ENCODE data around the gene PGGT1B. TPM values are rescaled to one million over a fixed set of nuclear protein-coding genes. Genes with fewer than 3 reads are reported as not detected.

The PGGT1B gene
- polyA plus RNA-seq, 1 of the 3 experiments (the other 2 are of a cell fraction) = 0.69 TPM

- TF ChIP-seq RFX5 (IDR thresholded peaks at IDR 0.05; ENCODE audit: low read length) (no peak), YY1 (IDR thresholded peaks at IDR 0.05; ENCODE audit: low read depth) (no peak), MAX (IDR thresholded peaks at IDR 0.05; ENCODE audit: low read depth) (no peak), TEAD4 (IDR thresholded peaks at IDR 0.05; ENCODE audit: borderline replicate concordance, insufficient read depth) (no peak), FOXJ3 (CRISPR knock-in tag; IDR thresholded peaks at IDR 0.05) (no peak), TAF1 (IDR thresholded peaks at IDR 0.05; ENCODE audit: borderline replicate concordance, low read depth, low read length) (no peak), RCOR1 (IDR thresholded peaks at IDR 0.05; ENCODE audit: low read length) (no peak), ZBTB33 (IDR thresholded peaks at IDR 0.05; ENCODE audit: borderline replicate concordance, low read depth) (no peak)
These were observed 21.3 kb upstream of the PGGT1B start (continued) for GRCh38 chr5:115284021-115284420.

- H2AFZ ChIP-seq (ENCODE audit: low read depth) = no peak overlapping the region
- CTCF ChIA-PET = no interaction called here
These were observed 19.5 kb upstream of the PGGT1B start for GRCh38 chr5:115282131-115282530.

More at GRCh38 chr5:115282131-115282530, 19.5 kb upstream of the PGGT1B start:
- no peak overlapping the region for H3K4me3 ChIP-seq (ENCODE audit: low read depth in 2 of 2, low read length in 1 of 2)
- H3K27me3 ChIP-seq (ENCODE audit: insufficient read depth) = no peaks in the 10 kb centered on the region
- H3K9me3 ChIP-seq = no peaks in the 10 kb centered on the region
- H3F3A ChIP-seq (replicated peaks; ENCODE audit: insufficient read depth) = no peaks in the 10 kb centered on the region
- no peak overlapping the region for H3K27ac ChIP-seq (ENCODE audit: low read depth in 2 of 2, low read length in 1 of 2)
- no peak overlapping the region for H3K4me2 ChIP-seq
- H3K36me3 ChIP-seq (replicated peaks in 1 of 2; ENCODE audit: control insufficient read depth in 1 of 2, insufficient read depth in 2 of 2, low read length in 1 of 2) = peaks cover under 1 to 4% of the 10 kb centered on the region in 2 experiments
- H3K79me2 ChIP-seq (ENCODE audit: insufficient read depth) = peaks cover 12% of the 10 kb centered on the region; the same call in 1 of the 2 replicates
- H3K9ac ChIP-seq = no peak overlapping the region
- no peaks in the 10 kb centered on the region for H3K9me2 ChIP-seq
- TF ChIP-seq EZH2phosphoT487 (IDR thresholded peaks at IDR 0.05; ENCODE audit: borderline replicate concordance, low read depth) (no peak), CTCF (IDR thresholded peaks at IDR 0.05) (no peak), PBX3 (IDR thresholded peaks at IDR 0.05) (no peak), MEF2A (IDR thresholded peaks at IDR 0.05; ENCODE audit: borderline replicate concordance, low read depth) (no peak), RAD21 (IDR thresholded peaks at IDR 0.05; ENCODE audit: low read length) (no peak), GABPA (IDR thresholded peaks at IDR 0.05; ENCODE audit: low read depth) (no peak), REST (IDR thresholded peaks at IDR 0.05; ENCODE audit: low read depth, low read length) (no peak), NRF1 (IDR thresholded peaks at IDR 0.05; ENCODE audit: low read depth, low read length) (no peak), FOSL2 (IDR thresholded peaks at IDR 0.05; ENCODE audit: borderline replicate concordance, low read depth) (no peak), GATA2 (CRISPR knock-in tag; IDR thresholded peaks at IDR 0.05) (no peak)
- POLR2A ChIA-PET = no interaction called here
- no peaks in the 10 kb centered on the region for H3K4me1 ChIP-seq (ENCODE audit: control insufficient read depth in 1 of 2, insufficient read depth in 2 of 2, low read depth in 1 of 2, low read length in 1 of 2)
- no peaks in the 10 kb centered on the region for H4K20me1 ChIP-seq (ENCODE audit: insufficient read depth)
- no peak for DNase-seq
- 94% methylated on average over 1 of the region's 1 CpG for WGBS (ENCODE audit: low lambda C conversion rate)
